Measurements from ENCODE around the gene FAHD1.
A peak's percentile ranks its signal among the peaks of the same experiment; 100 is the strongest.

FAHD1 gene

DNA sequence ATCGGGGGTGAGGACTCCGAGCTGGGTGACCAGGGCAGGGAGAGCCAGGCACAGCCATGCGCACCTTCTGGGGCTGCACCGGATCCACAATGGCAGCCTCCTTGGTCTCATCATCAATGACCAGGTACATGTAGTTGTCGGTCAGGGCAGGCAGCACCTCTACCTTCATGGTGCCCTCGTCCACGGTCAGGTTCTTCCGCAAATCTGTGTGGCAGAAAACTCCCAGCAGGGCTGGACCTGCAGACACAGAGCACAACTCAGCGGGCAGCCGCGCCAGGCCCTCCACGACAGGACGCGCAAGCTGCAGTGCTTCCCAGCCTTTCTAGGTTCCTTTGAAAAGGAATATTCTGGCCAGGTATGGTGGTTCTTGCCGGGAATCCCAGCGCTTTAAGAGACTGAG lies 4.2 kb upstream of the FAHD1 start:
- H3K4me3 ChIP-seq, result no peak overlapping the region
- no peak for DNase-seq (ENCODE audit: low spot score)
- no peak overlapping the region for H3K27ac ChIP-seq
- TF ChIP-seq, protein P1, sequence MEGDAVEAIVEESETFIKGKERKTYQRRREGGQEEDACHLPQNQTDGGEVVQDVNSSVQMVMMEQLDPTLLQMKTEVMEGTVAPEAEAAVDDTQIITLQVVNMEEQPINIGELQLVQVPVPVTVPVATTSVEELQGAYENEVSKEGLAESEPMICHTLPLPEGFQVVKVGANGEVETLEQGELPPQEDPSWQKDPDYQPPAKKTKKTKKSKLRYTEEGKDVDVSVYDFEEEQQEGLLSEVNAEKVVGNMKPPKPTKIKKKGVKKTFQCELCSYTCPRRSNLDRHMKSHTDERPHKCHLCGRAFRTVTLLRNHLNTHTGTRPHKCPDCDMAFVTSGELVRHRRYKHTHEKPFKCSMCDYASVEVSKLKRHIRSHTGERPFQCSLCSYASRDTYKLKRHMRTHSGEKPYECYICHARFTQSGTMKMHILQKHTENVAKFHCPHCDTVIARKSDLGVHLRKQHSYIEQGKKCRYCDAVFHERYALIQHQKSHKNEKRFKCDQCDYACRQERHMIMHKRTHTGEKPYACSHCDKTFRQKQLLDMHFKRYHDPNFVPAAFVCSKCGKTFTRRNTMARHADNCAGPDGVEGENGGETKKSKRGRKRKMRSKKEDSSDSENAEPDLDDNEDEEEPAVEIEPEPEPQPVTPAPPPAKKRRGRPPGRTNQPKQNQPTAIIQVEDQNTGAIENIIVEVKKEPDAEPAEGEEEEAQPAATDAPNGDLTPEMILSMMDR (IDR thresholded peaks at IDR 0.05), result no peak

DNA sequence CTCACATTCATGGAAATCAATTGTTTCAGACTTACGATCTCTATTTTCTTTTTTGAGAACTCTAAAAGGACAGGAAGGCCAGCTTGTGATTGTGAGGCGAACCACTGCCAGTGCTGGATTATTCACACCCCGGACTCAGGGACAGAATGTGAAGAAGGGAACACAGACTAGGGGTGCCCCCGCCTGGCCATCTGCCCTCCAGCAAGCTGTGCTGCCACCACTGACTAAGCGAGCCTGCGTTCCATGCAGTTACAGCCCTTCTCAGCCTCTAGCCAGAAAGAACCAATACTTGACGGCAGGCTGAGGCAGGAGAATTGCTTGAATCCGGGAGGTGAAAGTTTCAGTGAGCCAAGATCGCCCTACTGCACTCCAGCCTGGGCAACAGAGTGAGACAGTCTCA lies 3.2 kb upstream of the FAHD1 start:
- H3K4me3 ChIP-seq, result no peak overlapping the region
- DNase-seq (ENCODE audit: low spot score), result no peak
- H3K27ac ChIP-seq, result no peak overlapping the region
- TF ChIP-seq, protein P1 (IDR thresholded peaks at IDR 0.05), result no peak

DNA sequence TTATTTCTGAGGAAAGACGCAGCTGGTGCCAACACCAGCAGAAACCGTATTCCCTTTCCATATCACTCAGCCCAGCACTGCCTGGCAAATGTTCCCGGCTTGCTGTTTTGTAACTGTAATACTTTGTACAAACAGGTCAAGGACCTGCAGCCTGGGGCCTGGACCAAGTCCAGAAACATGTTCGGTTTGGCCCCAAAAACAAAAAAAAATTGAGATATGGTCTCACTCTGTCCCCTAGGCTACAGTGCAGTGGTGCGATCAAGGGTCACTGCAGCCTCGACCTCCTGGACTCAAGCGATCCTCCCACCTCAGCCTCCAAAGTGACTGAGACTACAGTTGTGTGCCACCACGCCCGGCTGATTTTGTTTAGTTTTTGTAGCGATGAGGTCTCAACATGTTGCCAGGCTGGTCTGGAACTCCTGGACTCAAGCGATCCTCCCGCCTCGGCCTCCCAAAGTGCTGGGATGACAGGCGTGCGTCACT lies 1.6 kb upstream of the FAHD1 start:
- DNase-seq (ENCODE audit: low spot score), result no peak
- Histone ChIP-seq H3K27ac (peak overlapping the region in 1 of 2 donors; percentile 94), H3K4me3 (peak overlapping the region; percentile 95)
- TF ChIP-seq, protein P1 (IDR thresholded peaks at IDR 0.05), result no peak

DNA sequence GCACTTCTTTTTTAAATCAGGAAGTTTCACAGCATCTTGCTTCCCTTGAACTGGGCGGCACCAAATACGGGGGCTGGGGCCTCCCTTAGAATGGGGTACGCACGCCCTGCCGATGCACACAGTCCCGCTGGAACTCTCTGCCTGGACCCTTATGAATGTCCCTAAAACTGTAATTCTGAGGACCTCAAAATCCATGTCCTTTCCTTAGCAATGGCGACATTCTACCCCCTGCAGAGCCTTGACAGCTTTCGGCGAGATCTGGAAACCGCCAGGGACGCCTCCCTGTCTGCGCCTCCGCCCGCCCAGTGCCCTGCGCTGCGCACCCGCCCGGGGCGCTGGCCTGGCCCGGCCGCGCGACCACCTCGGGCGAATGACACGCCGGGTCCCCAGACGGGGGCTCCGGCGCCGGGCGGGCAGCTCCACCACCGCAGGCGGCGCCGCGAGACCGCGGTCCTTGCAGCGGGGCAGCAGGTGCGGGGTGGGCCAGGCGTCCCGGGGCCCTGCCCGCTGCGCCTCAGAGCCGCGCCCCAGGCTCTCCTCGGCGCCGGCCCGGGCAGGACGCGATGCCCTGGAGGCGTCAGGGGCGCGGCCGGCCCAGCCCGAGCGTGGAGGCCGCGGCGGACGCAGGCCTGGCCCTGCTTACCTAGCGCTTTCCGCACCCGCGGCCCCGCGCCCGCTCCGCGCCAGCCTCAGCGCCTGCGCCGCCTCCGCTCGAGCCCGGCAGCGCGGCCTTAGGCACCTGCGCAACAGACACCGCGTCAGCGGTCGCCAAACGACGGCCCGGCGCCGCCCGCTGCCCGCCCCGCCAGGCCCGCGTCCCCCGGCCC lies 929 bp upstream of the FAHD1 start:
- H3K4me3 ChIP-seq, result peak overlapping the region; percentile 95
- DNase-seq (ENCODE audit: low spot score), result no peak
- H3K27ac ChIP-seq, result peak overlapping the region in 1 of 2 donors; percentile 94
- TF ChIP-seq, protein P1 (IDR thresholded peaks at IDR 0.05), result no peak

DNA sequence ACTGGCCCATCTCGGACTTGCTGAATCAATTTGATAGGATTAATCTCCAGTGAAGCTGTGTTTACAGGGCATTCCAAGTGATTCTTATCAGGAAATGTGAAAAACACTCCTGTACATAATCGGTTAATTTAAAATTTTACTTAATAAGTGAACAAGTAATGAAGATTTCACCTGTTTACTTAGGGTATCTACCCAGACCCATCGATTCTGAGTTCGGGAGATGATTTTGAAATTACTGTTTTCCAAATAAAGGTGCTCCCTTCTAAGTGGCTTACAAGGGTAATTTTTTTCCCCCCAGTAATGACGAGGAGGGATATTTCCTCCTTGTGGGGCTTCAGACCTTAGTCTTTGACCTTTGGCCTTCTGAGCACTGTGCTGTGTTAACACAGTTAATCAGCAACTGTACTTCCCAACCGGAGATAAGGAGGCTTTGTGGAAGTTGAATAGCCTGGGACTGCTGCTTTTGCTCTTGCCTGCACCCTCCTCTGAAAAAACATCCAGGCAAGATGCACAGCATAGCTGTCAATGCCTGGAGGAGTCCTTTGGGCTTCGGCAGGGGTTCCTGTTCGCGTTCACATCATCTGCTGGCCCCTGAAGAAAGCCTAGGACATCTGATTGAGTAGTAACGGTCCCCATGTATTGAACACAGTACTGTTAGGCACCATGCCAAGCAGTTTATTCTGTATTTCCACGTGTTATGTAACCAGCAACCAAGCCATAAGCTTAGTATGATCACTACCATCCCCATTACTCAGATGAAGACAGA lies 1.8 kb downstream of the FAHD1 start:
- TF ChIP-seq, protein P1 (IDR thresholded peaks at IDR 0.05), result no peak
- Histone ChIP-seq H3K4me3 (no peak overlapping the region), H3K27ac (no peak overlapping the region)
- no peak for DNase-seq (ENCODE audit: low spot score)

DNA sequence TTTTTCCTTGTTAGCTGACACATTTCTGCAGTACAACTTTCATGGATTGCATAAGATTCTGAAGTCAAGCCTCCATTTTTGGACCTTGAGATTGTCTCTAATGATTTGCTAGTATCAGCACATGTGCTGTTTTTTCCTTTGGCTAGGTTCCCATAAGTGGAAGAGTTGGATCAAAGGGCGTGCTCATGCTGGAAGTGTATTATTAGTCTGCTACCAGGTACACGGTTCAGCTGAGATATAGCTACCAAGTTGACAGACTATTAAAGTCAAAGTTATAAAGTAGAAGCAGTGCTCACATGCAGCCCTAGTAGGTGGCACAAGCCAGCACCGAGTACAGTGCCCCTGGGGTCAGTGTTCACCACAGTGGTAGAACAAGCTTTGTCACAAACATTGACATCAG lies 3.2 kb downstream of the FAHD1 start:
- TF ChIP-seq, protein P1 (IDR thresholded peaks at IDR 0.05), result no peak
- Histone ChIP-seq H3K27ac (no peak overlapping the region), H3K4me3 (no peak overlapping the region)
- no peak for DNase-seq (ENCODE audit: low spot score)
